Mucosa of rectum (tissue), 2 donors: ENCODE results near the gene SALL3.

Experiments
- H3K27ac ChIP-seq, 2 donors: one replicate each; pipeline ENCODE4 v1.7.0; 2013; ENCODE audit warnings: inconsistent platforms in 2 of 2, low read depth in 2 of 2, low read length in 2 of 2
- H3K27me3 ChIP-seq, 2 donors: one replicate each; pipeline ENCODE4 v1.7.0; 2013; ENCODE audit warnings: low read length in 2 of 2; ENCODE audit not compliant: control insufficient read depth in 2 of 2, insufficient read depth in 2 of 2
- H3K36me3 ChIP-seq, 2 donors: one replicate each; pipeline ENCODE4 v1.7.0; 2013; ENCODE audit warnings: low read length in 2 of 2; ENCODE audit not compliant: control insufficient read depth in 2 of 2, insufficient read depth in 2 of 2
- H3K4me1 ChIP-seq, 2 donors: one replicate each; pipeline ENCODE4 v1.7.0; 2013; ENCODE audit warnings: low read length in 2 of 2, mild to moderate bottlenecking in 1 of 2; ENCODE audit not compliant: control insufficient read depth in 2 of 2, insufficient read depth in 2 of 2
- H3K4me3 ChIP-seq, 2 donors: one replicate each; pipeline ENCODE4 v1.7.0; 2013; ENCODE audit warnings: low read length in 2 of 2
- H3K9ac ChIP-seq, 2 donors: one replicate each; pipeline ENCODE4 v1.7.0; 2013; ENCODE audit warnings: low read length in 2 of 2, low read depth in 1 of 2, mild to moderate bottlenecking in 1 of 2
- H3K9me3 ChIP-seq, 2 donors: one replicate each; pipeline ENCODE4 v1.7.0; 2013; ENCODE audit warnings: low read length in 2 of 2; ENCODE audit not compliant: control insufficient read depth in 2 of 2
- donor health status: healthy.
- donor health status: Normal muscosa, but diverticular disease.

SALL3 gene

DNA sequence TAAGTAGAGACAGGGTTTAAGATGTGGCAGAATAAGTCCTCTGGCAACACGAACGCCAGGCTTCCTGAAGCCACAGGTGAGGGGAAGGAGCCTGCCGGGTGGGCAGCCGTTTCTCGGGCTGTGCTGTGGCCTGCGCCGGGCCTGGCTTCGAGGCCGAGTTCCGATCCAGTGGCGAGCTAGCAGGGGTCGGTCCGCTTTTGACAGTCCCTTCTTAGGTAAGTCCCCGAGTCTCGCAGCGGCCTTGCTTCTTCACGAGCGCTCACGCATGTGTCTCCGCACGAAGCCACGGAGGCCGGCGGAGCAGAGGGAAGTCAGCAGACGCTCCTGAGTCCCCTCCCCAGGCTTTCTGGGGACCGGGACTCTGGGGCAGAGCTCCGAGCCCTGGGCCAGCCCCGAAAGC lies 26.0 kb downstream of the SALL3 start:
- Histone ChIP-seq H3K27ac (no peak overlapping the region), H3K4me1 (no peaks in the 10 kb centered on the region), H3K4me3 (no peak overlapping the region), H3K27me3 (peaks cover 0 to 4% of the 10 kb centered on the region in 2 donors), H3K9ac (no peak overlapping the region), H3K9me3 (no peaks in the 10 kb centered on the region), H3K36me3 (no peaks in the 10 kb centered on the region)

DNA sequence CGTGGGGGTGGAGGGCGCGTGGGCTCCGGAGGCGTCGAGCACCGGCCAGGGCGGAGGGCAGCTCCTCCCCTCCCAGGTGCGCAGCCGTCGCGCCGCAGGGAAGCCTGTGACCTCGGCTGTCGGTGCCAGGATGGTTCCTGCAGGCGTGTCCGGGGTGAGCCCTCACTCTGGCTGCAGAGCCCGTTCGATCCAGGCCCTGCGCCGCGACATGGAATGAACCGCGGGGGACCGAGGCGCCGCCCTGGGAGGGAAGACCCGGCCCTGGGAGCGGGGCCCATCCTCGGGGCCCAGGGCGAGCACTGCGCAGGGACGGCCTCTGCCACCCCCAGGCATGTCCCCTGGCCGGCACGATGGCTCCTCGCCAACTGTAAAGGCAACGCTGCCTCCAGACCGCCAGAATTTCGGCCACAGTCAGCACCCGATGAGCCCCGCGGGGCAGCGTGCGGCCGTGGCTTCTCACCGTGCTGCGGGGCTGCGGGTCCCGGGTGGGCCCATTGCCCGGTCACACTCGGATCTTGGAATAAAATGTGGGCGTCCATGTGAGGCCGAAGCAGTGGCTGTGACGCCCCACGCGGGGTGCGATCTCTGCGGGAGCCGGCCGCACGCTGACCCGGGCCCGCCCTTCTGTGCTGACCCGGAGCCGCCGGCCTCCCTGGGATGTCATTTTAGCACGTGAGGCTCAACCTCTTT lies 26.6 kb downstream of the SALL3 start:
- H3K4me3 ChIP-seq, result no peak overlapping the region
- H3K9me3 ChIP-seq, result no peaks in the 10 kb centered on the region
- H3K36me3 ChIP-seq, result no peaks in the 10 kb centered on the region
- no peak overlapping the region for H3K9ac ChIP-seq
- H3K4me1 ChIP-seq, result no peaks in the 10 kb centered on the region
- H3K27ac ChIP-seq, result no peak overlapping the region
- H3K27me3 ChIP-seq, result peaks cover 0 to under 1% of the 10 kb centered on the region in 2 donors

DNA sequence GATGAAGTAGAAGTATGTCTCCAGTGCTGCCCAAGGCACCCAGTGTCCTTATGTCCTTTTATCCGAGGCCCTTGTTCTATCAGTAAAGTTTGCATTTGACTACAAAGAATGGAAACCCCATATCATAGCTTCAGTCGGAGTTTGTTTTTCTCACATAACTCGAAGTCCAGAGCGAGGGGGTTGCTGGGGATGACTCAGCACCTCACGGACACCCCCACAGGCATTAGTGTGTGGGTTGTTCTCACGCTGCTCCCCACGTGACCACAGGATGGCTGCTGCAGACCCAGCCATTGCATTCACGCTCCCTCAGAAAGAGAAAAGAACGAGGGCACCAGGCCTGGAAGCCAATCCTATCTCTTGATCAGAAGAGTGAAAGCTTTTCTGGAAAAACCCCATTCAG lies 27.8 kb downstream of the SALL3 start:
- no peak overlapping the region for H3K4me3 ChIP-seq
- no peaks in the 10 kb centered on the region for H3K36me3 ChIP-seq
- no peaks in the 10 kb centered on the region for H3K27me3 ChIP-seq
- H3K9me3 ChIP-seq, result no peaks in the 10 kb centered on the region
- H3K4me1 ChIP-seq, result no peaks in the 10 kb centered on the region
- H3K9ac ChIP-seq, result no peak overlapping the region
- no peak overlapping the region for H3K27ac ChIP-seq

DNA sequence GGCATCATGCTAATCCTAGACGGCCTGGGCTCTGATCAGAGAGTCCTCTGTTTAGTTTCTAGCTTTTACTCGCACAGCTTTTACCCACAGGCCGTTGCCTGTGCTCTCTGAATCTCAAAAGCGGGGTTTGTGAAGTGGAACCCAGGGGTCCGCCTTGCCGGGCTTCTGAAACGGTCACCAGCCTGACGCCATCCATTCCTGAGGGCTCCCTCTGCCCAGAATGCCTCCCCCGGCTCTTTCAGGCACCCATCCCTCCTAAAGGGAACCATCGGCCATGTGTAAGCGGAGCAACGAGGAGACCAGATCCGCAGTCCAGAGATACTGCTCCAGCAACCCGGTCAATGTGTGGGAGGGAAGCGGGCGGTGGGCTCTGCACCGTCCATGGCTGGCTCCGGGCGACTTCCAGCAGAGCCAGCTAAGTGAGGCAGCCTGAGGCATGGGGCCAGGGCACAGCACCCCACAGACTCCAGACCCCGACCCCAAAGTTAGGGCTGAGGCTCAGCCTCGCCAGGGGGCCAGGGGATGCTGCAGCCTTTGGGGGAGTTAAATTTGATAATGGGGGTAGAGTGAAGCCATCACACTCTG lies 28.8 kb downstream of the SALL3 start:
- H3K27me3 ChIP-seq, result no peaks in the 10 kb centered on the region
- H3K27ac ChIP-seq, result no peak overlapping the region
- H3K36me3 ChIP-seq, result no peaks in the 10 kb centered on the region
- no peaks in the 10 kb centered on the region for H3K9me3 ChIP-seq
- no peaks in the 10 kb centered on the region for H3K4me1 ChIP-seq
- H3K4me3 ChIP-seq, result no peak overlapping the region
- no peak overlapping the region for H3K9ac ChIP-seq

DNA sequence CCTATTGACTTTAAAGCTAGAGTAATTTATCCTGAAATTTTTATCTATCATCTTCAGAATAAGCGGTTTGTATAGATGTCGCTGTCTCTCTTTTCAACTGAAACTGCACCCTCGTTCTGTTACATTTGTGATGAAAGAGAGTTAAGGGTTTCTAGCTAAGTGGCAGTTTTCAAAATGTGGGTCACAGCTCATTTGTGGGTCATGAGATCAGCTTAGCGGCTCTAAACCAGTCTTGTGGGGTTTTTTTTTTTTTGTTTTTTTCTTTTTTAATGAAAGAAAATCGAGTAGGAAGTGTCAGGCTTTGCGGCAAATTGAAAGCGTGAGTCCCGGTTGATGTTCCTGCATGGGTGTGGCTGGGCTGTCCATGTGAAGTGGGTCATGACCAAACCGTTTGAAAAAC lies 31.2 kb downstream of the SALL3 start:
- Histone ChIP-seq H3K27ac (no peak overlapping the region), H3K4me3 (no peak overlapping the region), H3K36me3 (no peaks in the 10 kb centered on the region), H3K27me3 (no peaks in the 10 kb centered on the region), H3K9me3 (no peaks in the 10 kb centered on the region), H3K4me1 (no peaks in the 10 kb centered on the region), H3K9ac (no peak overlapping the region)

DNA sequence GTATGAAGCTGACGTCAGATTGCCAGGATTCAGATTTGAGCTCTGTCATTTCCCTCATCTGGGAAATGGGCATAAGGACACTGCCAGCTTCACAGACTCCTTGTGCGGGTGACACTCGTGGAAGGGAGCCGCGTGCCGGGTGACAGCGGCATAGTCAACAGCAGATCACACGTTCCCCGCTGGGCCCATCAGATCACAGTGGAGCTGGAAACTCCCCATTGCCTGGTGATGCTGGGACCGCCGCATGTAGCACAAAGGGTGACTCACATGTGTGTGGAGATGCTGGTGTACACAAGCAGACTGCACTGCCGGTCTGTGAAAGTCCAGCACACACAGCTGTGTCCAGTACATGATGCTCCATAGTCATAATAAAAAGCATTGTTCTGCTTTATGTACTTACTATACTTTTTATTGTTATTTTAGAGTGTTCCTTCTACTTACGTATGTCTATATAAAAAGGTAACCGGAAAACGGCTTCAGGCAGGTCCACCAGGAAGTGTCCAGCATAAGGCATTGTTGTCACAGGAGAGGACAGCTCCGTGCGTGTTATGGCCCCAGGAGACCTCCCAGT lies 31.8 kb downstream of the SALL3 start:
- H3K4me3 ChIP-seq, result no peak overlapping the region
- H3K36me3 ChIP-seq, result no peaks in the 10 kb centered on the region
- H3K9me3 ChIP-seq, result no peaks in the 10 kb centered on the region
- H3K4me1 ChIP-seq, result no peaks in the 10 kb centered on the region
- no peak overlapping the region for H3K27ac ChIP-seq
- H3K9ac ChIP-seq, result no peak overlapping the region
- H3K27me3 ChIP-seq, result no peaks in the 10 kb centered on the region

DNA sequence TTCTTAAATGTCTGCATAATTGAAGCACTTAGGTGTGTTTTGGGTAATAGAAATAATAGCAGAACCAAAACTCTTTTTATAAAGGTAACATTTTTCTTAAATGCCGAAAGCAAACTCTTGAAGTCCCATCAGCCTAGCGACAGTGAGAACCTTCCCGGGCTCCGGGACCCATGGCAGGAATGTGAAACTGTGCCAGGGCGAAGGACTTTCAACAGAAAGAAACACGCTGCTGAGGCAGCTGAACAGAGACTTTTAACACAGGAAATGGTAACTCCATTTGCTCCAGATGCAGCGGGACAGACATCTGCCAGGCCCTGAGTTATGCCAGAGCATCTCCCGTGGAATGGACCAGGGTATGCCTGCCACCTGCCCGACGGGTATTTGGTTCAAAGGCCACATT lies 34.3 kb downstream of the SALL3 start:
- Histone ChIP-seq H3K4me3 (no peak overlapping the region), H3K36me3 (no peaks in the 10 kb centered on the region), H3K9me3 (no peaks in the 10 kb centered on the region), H3K27me3 (no peaks in the 10 kb centered on the region), H3K4me1 (no peaks in the 10 kb centered on the region), H3K9ac (no peak overlapping the region), H3K27ac (no peak overlapping the region)

DNA sequence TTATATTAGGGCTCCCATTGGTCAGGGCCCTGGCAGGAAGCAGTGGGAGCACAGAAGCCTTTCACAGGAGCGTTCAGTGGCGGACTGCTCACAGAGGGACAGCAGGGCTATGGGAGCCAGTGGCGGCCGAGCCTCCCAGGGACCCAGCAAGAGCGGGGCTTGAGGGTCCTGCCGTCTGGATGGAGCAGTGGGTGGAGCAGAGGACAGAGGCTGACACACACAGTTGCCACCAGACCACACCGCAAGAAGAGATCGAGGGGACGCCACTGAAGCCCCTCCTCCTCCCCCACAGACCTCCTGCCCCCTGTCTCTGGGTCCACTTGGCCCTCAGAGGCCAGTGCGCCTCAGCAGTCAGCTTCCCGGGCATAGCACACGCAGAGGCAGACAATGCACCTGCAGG lies 39.3 kb downstream of the SALL3 start:
- Histone ChIP-seq H3K9me3 (no peaks in the 10 kb centered on the region), H3K36me3 (no peaks in the 10 kb centered on the region), H3K27ac (no peak overlapping the region), H3K27me3 (no peaks in the 10 kb centered on the region), H3K9ac (no peak overlapping the region), H3K4me1 (no peaks in the 10 kb centered on the region), H3K4me3 (no peak overlapping the region)

DNA sequence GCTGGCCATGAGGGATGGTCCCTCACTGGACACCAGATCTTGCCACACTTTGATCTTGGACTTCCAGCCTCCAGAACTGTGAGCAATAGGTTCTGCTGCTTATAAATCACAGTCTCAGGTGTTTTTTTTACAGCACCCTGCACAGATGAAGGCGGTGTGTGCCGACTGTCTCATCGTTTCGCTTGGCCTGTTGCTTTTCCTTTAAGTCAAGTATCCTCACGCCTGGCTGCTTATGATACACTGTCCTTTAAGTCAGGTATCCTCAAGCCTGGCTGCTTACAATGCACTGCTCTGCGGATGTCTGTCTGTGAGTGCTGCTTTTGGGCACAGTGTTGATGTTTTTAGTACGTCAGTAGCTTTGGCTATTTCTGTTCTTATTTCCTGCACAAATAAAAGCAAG lies 40.3 kb downstream of the SALL3 start:
- H3K4me3 ChIP-seq, result no peak overlapping the region
- no peak overlapping the region for H3K9ac ChIP-seq
- no peaks in the 10 kb centered on the region for H3K9me3 ChIP-seq

DNA sequence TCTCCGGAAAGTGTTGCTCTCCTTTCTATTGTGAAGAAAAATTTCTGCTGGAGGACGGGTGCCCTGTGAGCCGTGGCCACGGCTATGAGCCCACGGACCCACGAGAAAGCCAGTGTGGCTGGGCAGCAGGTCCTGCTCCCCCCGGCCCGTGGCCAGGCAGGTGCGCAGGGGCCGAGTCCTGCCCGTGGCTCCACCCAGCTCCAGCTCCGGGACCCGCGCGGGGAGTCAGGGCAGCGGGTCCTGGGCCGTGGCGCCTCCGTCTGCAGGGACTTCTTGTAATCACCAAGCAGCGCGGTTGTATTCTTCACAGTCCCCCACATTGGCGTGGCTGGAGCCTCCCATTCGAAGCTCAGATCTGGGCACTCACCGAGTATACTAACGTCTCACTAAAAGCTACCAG lies 43.0 kb downstream of the SALL3 start:
- H3K9me3 ChIP-seq, result no peaks in the 10 kb centered on the region
- no peaks in the 10 kb centered on the region for H3K27me3 ChIP-seq
- no peaks in the 10 kb centered on the region for H3K4me1 ChIP-seq
- H3K9ac ChIP-seq, result no peak overlapping the region
- no peak overlapping the region for H3K4me3 ChIP-seq
- H3K36me3 ChIP-seq, result no peaks in the 10 kb centered on the region
- H3K27ac ChIP-seq, result no peak overlapping the region

More for the DNA sequence above, 40.3 kb downstream of the SALL3 start:
- Histone ChIP-seq H3K36me3 (no peaks in the 10 kb centered on the region), H3K27ac (no peak overlapping the region), H3K4me1 (no peaks in the 10 kb centered on the region), H3K27me3 (no peaks in the 10 kb centered on the region)
